GM19351 (cell line): ENCODE results near the gene PCK2.
A peak's percentile ranks its signal among the peaks of the same experiment; 100 is the strongest.

Source experiments
- ATAC-seq: cut with Tn5 transposase; IDR thresholded peaks from one replicate; pipeline ENCODE4 v1.9.1; 2021; ENCODE audit warnings: mild to moderate bottlenecking, moderate library complexity; ENCODE audit not compliant: unreplicated experiment

PCK2 gene

DNA sequence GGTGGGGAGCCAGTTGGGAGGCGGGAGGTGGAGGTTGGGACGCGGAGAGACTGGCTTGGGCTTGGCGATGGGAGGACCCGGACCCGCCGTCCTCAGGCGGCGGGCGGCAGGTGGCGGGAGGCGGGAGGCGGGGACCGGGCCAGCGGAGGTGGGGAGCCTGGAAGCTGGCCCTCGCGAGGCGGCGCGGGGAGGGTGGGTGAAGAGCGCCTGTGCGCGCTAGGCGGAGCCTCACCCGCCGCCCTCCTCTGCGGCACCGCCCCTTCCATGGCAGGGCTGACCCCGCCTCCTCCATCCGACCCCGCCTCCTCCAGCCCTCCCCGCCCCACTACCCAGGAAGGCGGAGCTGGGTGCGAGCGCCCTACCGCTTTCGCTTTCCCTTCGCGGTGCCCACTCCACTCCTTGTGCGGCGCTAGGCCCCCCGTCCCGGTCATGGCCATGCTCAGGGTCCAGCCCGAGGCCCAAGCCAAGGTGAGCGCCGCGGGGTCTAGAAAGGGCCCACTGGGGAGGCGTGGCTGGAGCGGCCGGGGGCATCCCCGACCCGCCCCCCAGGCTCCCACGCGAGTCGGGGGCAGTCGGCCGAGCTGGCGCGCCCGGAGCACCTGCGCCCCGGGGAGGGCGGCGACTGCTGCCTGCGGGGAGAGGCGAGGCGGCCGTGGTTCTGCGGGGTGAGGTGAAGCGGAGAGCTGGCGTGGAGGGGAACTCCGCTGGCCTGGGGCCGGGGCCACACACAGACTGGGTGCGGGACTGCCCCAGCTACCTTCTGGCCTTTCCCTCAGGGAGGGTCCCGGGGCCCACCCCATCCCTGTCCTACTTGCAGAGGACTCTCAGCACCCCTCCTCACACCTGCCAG is 41.9 kb downstream of the PCK2 start, which contains the start of gene PSME1:
TSS of gene PSME1 (plus strand) at position 361 of the 850 bp plus-strand sequence. CDS start at position 430, 69 bp downstream.
- ATAC-seq = peak; percentile 81

DNA sequence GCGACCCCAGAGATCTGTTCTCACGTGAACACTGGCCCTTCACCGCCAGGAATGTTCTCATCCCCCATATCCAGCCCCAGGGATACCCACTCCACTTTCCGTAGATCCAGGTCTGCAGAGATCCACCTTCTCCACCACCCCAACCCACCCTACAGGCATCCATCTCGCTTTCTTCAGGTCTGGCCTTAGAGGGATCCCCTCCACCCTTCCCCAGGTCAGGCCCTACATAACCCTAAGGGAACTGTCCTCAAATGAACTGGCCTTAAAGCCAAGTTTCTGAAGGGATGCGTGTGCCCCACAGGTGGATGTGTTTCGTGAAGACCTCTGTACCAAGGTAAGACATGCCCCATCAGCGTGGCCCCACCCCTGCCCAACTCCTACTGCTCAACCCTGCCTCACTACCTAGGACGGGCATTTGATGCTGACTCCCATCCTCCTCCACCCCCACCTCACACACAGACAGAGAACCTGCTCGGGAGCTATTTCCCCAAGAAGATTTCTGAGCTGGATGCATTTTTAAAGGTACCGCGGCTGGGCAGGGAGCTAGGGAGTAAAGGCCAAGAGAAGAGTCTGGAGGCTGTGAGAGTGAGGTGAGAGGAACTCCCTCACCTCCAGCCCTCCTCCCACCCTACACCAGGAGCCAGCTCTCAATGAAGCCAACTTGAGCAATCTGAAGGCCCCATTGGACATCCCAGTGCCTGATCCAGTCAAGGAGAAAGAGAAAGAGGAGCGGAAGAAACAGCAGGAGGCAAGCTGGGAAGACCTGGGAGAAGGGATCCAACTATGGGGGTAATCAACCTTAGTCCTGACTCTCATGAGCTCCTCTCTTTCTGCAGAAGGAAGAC is 42.8 kb downstream of the PCK2 start:
- ATAC-seq = no peak

DNA sequence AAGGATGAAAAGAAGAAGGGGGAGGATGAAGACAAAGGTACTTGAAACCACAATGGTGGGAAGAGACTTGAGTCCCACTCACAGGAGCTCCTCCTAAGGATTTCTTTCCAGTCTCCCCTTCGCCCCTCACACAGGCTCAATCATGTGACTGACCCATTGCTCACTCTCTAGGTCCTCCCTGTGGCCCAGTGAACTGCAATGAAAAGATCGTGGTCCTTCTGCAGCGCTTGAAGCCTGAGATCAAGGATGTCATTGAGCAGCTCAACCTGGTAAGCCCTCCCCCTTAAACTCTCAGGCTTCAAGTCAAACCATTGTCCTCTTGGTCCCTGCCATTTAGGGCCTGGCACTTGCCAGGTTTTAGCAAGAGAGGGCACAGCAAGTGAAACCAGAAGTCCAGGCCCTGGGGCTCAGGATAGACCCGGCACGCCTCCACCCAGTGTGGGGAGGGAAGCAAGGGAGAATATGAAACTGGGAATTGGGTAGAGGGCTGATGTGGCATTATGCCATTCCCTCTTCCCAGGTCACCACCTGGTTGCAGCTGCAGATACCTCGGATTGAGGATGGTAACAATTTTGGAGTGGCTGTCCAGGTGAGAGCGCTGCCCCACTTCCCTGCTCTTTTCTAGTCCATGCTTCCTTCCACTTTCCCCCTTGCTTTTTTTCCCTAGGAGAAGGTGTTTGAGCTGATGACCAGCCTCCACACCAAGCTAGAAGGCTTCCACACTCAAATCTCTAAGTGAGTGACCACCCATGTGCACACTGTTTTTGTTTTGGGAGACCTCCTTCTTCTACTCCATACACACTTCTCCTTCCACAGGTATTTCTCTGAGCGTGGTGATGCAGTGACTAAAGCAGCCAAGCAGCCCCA is 43.7 kb downstream of the PCK2 start:
- no peak for ATAC-seq

DNA sequence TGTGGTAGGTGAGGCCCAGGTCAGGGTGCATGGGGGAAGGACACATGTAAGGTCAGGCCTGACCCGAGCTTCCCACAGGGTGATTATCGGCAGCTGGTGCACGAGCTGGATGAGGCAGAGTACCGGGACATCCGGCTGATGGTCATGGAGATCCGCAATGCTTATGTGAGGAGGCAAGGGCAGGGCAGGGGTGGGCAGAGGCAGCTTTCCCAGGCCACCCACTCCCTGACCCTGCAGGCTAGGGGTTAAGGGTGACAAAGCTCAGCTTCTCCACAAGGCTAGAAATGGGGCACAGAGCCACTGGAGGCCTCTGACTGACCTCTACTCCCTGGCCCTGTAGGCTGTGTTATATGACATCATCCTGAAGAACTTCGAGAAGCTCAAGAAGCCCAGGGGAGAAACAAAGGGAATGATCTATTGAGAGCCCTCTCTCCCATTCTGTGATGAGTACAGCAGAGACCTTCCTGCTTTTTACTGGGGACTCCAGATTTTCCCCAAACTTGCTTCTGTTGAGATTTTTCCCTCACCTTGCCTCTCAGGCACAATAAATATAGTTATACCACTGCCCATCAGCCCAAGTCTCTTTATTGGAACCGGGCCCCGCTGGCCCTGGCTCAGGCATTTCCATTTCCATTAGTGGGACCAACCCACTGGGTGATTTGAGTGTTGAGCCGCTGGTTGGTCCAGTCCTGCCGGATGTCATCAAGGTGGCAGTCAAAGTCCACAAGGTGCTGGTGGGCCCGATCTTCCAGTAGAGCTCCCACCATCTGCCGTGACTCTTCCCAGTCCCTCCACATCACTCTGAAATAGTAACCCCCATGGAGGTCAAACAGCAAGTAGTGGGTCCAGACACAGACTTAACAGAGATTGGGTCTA is 44.5 kb downstream of the PCK2 start:
- ATAC-seq = no peak

DNA sequence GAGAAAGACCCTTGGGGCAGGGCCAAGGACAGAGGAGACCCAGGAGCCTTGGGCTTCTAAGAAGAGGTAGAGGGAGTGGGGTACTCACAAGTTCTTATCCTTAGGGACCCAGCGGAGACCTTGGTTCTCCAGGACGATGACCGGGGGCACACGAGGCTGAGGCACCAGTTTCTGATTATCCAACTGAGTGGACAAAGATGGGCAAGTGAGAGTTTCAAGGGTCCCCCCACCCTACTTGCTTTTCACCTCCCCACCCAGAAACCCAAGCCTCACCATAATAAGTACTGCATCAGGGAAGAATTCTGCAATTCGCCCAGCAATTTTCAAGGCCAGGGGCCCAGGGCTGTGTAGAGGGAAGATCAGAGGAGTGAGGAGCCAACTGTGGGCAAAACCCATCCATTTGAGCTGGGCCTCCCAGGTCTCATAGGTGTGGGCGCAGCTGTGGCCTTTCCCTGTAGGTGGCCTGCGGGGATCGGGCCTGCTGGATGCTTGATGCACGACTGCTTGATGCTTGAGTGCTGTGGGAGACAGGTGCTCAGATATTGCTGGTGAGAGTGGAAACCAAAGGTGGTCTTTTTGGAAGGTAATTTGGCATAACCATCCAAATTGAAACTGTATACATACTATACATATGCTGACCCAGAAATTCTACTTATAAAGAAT is 45.3 kb downstream of the PCK2 start:
- ATAC-seq = no peak

DNA sequence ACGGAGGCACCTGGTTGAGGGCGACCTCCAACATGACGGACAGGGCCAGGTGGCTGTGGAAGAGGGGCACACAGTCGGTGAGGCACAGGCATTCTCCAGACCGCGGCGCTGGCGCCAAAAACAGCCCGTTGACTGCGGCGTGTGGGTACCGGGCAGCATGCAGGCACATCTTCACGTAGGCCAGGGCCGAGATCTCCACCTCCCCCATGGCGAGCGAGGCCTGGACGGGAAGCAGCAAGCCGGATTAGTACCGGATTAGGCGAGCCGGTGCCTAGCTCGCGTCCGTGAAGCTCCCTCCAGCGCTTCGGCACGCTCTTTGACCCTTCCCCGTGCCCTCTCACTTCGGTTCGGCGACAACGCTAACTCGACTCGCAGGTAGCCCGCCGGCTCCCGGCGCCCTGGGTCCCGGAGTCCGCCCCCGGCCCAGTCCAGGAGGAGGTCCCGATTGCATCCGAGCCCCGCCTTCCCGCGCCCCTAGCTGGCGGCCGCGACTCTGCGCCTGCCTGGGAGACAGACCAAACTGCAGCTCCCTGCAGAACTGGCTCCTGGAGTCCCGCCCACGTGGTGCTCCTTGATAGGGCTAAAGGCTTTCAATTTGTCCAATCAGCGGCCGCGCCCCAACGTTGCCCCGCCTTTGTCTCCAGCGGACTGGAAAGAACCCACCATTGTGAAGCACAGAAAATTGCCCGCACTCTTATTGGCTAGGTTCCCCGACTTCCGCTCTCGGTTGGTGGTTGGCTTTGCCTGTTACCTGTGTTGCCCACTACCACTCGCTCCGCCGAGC is 47.2 kb downstream of the PCK2 start, which contains the start of gene EMC9:
TSS of gene EMC9 (minus strand) at position 495 of the 784 bp plus-strand sequence. CDS start at position 208, 287 bp downstream.
- peak; percentile 86 for ATAC-seq

DNA sequence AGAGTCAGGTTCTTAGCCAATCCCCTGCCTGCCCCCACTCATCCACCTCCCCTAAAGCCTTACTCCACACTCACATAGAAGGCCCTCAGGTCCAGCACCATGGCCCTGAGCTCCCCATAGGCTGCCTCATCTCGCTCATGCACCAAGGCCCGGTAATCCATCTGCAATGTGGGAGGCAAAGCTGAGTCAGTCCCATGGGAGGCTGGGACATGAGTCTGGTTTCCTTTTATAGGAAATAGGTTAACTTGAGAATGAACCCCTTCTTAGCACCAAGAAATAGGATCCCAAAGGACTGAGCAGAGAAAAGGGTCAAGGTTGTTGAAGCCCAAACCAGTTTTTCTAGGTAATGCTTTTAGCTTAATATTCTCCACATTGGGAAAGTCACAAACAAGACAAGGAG is 49.4 kb downstream of the PCK2 start:
- ATAC-seq = no peak

DNA sequence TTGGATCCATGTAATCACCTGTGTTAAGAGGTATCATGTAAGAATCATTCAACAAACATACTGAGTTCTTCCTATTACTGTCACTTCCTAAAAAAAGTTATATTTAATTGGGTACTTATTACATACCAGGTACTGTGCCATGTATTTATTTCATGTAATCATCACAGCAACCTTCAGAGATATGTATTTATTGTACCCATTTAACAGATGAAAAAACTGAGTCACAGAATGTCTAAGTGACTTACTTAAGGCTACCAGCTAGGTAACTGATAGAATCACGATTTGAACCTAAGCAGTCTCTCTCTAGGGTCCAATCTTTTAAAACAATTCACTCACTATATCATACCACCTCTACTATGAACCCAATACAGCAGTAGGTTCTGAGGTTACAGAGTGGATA is 50.3 kb downstream of the PCK2 start:
- ATAC-seq = no peak

DNA sequence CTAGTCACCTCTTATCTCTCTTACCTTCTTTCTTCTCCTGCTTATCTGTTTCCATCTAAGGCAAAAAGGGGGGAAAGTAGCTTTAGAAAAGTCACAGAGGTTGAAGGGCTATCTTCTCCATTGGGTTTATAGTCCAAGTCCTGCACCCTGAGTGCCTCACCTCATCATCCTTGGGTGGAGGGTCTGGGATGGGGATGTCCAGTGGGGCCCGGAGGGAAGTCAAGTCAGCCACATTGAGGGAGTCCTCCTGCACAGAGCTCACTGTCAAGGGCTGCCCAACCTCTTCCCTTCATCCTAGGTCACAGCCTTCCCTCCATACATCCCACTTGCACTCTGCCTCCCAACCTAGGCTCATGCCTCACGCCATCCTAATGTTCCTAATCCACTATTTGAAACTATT is 51.1 kb downstream of the PCK2 start:
- no peak for ATAC-seq

DNA sequence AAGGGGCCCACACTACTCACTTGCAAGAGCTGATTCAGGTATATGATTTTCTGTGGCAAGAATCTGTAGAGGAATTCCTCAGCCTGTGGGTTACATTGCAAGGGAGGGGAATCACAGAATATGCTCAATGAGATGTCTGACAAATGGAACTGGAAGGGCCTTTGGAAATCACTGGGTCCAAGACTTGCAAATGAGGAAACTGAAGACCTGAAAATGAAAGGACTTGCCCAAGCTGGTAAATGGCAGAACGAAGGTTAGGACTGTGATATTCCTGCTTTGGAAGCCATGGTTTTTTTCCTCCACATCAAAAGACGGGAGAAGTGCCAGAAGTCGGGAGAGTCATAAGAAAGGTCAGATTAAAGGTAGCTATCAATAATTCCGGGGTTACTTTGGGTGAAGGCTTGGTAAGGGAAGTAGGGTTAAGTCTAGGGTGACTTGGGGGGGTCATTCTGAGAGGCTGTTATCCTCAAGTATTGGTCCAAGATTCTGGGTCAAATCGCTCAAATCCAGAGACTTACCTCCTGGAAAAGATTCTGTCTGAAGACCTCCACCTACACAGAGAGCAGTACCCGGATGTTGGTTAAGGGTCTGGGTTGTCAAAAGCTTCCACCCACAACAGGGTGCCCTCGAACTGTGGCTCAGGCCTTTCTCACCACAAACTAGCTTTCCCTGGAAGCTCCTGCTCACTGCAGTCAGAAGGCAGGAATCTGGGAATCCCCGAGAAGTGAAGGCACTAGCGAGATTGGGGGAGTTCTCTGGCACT is 51.8 kb downstream of the PCK2 start:
- no peak for ATAC-seq

DNA sequence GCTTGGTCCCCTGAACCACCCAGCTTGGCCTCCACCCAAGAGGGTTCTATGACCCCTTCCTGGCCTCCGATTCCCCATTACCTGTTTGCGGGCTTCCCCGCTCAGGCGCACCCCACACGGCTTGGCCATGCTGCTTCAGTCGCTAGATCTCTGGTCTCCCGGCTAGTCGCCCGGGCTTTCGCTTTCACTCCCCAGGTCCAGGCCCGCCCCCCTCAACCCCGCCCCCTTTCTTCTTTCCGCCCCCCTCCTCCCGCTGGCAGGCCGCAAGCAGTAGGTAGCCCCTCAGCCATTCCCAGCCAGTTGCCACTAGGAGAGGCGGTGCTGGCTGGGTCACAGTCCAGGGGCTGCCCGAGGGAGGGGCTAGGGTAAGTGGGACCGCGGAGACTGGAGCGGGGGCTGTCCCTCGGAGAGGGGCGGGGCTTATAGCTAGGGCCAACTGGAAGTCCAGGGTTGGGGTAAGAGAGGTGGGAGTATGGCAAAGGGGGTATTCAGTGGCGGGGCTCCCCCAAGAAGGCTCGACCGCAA is 52.4 kb downstream of the PCK2 start, which contains the start of gene PSME2:
TSS of gene PSME2 (minus strand) at position 158 of the 525 bp plus-strand sequence. CDS start at position 129, 29 bp downstream.
- ATAC-seq = peak; percentile 65

DNA sequence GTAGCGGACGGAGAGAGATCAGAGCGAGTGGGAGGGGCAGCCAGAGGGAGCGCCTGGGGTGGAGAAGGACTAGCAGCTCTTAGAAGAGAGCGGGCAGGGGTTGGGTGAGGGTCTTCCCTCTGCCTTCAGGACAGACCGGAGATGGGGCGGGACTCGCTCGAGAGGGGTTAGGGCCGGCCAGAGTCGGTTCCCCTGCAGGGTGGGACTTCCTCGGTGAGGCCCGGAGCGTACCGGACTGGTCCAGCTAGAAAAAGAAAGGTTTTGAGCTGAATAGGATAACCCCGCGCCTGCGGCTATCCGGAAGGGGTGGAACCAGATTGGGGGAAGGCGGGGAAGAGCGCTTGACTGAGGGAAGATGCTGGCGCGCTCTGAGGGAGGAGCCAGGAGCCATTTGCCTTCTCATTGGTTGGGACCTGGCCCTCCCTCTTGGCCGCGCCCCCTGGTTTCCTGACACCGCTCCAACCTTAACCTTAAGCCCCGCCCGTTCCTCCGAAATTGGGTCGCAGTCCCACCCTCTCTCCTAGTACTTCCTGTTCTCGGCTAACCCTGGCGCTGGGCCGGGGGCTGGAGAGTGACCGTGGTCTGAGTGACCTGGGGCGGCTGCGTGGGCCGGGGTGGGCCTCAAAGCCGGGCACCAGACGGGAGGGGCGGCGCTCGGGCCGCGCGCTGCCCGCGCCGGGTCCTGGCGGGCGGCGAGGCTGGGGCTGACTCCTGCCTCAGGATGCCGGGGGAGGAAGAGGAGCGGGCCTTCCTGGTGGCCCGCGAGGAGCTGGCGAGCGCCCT is 53.1 kb downstream of the PCK2 start, which contains the start of gene RNF31:
TSS of gene RNF31 (plus strand) at position 521 of the 783 bp plus-strand sequence. CDS start at position 722, 201 bp downstream.
- ATAC-seq = peak; percentile 80

DNA sequence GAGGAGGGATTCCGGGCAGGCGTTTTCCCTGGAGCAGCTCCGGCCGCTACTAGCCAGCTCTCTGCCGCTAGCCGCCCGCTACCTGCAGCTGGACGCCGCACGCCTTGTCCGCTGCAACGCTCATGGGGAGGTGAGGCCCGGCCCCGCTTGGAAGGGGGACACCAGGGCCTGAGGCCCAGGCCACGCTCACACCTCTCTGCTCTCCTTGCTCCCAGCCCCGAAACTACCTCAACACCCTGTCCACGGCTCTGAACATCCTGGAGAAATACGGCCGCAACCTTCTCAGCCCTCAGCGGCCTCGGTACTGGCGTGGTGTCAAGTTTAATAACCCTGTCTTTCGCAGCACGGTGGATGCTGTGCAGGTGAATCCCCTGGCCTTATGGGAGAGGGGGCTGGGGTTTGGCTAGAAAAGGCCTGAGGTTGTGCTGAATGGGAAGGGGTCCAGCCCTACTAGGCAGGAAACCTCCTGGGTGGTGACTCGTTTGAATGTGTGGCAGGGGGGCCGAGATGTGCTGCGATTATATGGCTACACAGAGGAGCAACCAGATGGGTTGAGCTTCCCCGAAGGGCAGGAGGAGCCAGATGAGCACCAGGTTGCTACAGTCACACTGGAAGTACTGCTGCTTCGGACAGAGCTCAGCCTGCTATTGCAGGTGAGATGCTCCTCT is 53.8 kb downstream of the PCK2 start:
- no peak for ATAC-seq

DNA sequence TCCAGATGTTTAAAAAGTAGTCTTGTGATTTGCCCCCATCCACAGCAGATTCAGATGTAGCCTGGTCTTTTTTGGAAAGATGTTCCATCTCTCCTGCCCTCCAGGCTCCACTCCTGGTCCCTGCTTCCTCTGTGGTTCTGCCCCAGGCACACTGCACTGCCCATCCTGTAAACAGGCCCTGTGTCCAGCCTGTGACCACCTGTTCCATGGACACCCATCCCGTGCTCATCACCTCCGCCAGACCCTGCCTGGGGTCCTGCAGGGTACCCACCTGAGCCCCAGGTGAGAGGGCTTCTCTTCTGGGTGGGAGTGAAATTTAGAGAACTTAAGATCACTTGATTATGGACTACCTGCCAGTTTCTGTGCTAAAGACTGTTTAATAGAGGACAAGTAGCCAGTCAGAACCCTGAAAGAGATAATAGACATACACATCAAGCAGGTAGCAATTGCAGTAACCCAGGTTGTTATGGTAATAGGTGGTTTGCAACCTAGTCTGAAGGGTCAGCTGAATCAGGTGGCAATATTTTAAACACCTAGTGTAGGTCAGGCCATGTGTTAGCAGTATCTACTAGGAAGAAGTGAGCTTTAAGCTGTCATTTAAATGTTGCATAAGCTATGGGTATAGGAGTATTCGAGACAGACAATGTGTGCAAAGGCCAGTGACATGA is 55.3 kb downstream of the PCK2 start:
- ATAC-seq = no peak

DNA sequence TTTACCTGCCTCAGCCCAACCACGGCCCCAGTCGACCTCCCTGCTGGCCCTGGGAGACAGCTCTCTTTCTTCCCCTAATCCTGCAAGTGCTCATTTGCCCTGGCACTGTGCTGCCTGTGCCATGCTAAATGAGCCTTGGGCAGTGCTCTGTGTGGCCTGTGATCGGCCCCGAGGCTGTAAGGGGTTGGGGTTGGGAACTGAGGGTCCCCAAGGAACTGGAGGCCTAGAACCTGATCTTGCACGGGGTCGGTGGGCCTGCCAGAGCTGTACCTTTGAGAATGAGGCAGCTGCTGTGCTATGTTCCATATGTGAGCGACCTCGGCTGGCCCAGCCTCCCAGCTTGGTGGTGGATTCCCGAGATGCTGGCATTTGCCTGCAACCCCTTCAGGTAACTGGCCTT is 56.0 kb downstream of the PCK2 start:
- no peak for ATAC-seq
